Transverse colon (tissue), 4 donors: ENCODE data around the gene PBX1. TPM values are rescaled to one million over a fixed set of nuclear protein-coding genes. Genes with fewer than 3 reads are reported as not detected.

Experiments used
- DNase-seq: peaks from one replicate; pipeline ENCODE4 v3.0.0-alpha.2; 2019
- H3K27ac ChIP-seq, 4 donors: fragments of 200-600 bp; sonication (generic); 2 replicates each; pipeline ENCODE4 v1.5.1; 2016 to 2018; ENCODE audit warnings: inconsistent platforms in 4 of 4
- H3K27me3 ChIP-seq: fragments of 200-600 bp; sonication (generic); 2 replicates; pipeline ENCODE4 v1.5.1; 2017; ENCODE audit warnings: inconsistent platforms
- H3K36me3 ChIP-seq, 4 donors: fragments of 200-600 bp; sonication (generic); 2 replicates each; pipeline ENCODE4 v1.5.1; 2017 to 2019; ENCODE audit warnings: inconsistent platforms in 4 of 4
- H3K4me1 ChIP-seq, 4 donors: fragments of 200-600 bp; sonication (generic); 2 replicates each; pipeline ENCODE4 v1.5.1; 2017 to 2020; ENCODE audit warnings: inconsistent platforms in 4 of 4
- H3K4me3 ChIP-seq, 4 donors: fragments of 200-600 bp; sonication (generic); 1 replicate in 1 of 4; 2 replicates in 3 of 4; pipeline versions ENCODE4 v1.5.1 to v1.6.1; 2017 to 2019; ENCODE audit warnings: inconsistent platforms in 4 of 4
- H3K9me3 ChIP-seq, 2 donors: fragments of 200-600 bp; sonication (generic); 2 replicates each; pipeline ENCODE4 v1.5.1; 2017 to 2019; ENCODE audit warnings: inconsistent platforms in 2 of 2
- EP300 ChIP-seq: sonication (generic); formaldehyde crosslinking; IDR thresholded peaks from one replicate; pipeline ENCODE4 v1.6.1; 2017; ENCODE audit warnings: antibody characterized with exemption, low read depth
- POLR2A ChIP-seq: fragments of 450-650 bp; IDR thresholded peaks from one replicate; pipeline ENCODE4 v1.6.1; 2016; ENCODE audit warnings: antibody characterized with exemption, mild to moderate bottlenecking, moderate library complexity
- POLR2AphosphoS5 ChIP-seq, 3 donors: sonication (generic); formaldehyde crosslinking; IDR thresholded peaks; one replicate each; pipeline ENCODE4 v1.6.1; 2016; ENCODE audit warnings: antibody characterized with exemption in 3 of 3
- WGBS, 2 donors: methylation state at CpG; one replicate each; pipeline ENCODE4 v1.1.5; 2018; ENCODE audit warnings: low coverage in 1 of 2; 5-methylcytosine and 5-hydroxymethylcytosine counted together
- in situ Hi-C, 4 donors: fragments of 200-750 bp; cut with MboI; loops; one replicate each; pipeline versions ENCODE4 v1.15.0 to v1.15.1; 2017; ENCODE audit warnings: low sequenced_read_pairs in 3 of 4, low pct_ligation_motif_present in 1 of 4, low pct_unique_long_range_greater_than_20kb in 1 of 4
- intact Hi-C: fragments of 100-400 bp; cut with DNase I; formaldehyde crosslinking; loops from one replicate; pipeline ENCODE4 v1.15.1; 2023; ENCODE audit warnings: low total_unique reads
- total RNA-seq, 4 donors: library from RNA; depleted of rRNA; stranded (reverse); fragments of >200 nt; gene quantifications; one replicate each; pipeline ENCODE4 v1.1.0, GENCODE V29; 2016
- TF ChIP-seq, protein P1 (sequence below), 5 experiments: fragments of 200-600 bp in 3 of 5; fragments of 450-650 bp in 2 of 5; sonication (generic) in 3 of 5; IDR thresholded peaks; 1 replicate in 2 of 5; 2 replicates in 3 of 5; pipeline ENCODE4 v1.5.1; 2016 to 2017; ENCODE audit warnings: antibody characterized with exemption in 5 of 5, inconsistent platforms in 3 of 5, mild to moderate bottlenecking in 2 of 5, moderate library complexity in 1 of 5

PBX1 gene
- total RNA-seq, 4 donors from 2014 or later = 46.8 to 77.2 (median 50.7) TPM

DNA sequence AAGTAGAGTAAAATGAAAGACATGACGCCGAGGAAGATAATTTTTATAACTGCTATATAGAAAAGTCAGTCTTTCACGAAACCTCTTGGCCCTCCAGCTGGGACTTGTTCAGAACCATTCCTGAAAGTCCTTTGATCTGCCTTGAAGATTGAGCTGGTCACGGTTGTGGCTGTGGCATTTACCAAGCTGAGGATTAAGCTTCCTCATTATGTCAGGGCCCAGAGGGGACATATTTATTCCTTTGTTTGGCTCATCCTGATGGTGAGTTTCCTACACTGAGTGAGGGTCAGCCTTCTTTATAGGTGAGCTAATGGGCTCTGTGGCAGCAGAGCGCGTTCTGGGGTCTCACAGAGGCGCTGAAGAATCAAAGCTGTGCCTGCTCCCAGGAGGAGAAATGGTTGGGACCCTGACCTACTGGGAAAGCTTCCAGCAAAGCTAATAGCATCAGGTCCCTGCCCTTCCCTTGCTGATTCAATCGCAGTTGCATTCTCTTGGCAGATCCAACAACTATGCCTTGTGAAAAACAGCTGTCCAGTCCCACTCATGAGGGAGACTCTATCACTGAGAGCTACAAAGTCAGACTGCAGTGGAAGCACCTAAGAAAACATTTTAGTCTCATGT is 43.2 kb upstream of the PBX1 start:
- H3K36me3 ChIP-seq = no peaks in the 10 kb centered on the region
- peak; percentile 22 for DNase-seq
- peaks cover 0 to 14% (median 0%) of the 10 kb centered on the region in 4 donors for H3K4me1 ChIP-seq
- TF ChIP-seq, protein P1, sequence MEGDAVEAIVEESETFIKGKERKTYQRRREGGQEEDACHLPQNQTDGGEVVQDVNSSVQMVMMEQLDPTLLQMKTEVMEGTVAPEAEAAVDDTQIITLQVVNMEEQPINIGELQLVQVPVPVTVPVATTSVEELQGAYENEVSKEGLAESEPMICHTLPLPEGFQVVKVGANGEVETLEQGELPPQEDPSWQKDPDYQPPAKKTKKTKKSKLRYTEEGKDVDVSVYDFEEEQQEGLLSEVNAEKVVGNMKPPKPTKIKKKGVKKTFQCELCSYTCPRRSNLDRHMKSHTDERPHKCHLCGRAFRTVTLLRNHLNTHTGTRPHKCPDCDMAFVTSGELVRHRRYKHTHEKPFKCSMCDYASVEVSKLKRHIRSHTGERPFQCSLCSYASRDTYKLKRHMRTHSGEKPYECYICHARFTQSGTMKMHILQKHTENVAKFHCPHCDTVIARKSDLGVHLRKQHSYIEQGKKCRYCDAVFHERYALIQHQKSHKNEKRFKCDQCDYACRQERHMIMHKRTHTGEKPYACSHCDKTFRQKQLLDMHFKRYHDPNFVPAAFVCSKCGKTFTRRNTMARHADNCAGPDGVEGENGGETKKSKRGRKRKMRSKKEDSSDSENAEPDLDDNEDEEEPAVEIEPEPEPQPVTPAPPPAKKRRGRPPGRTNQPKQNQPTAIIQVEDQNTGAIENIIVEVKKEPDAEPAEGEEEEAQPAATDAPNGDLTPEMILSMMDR (IDR thresholded peaks at IDR 0.05) = no peak
- no peak for TF ChIP-seq EP300
- H3K27ac ChIP-seq = no peak overlapping the region
- intact Hi-C loops (no loop called here), in situ Hi-C loops (no loop called here)
- 48 to 57% methylated on average over 6 to 8 of the region's 8 CpGs for WGBS, 2 donors
- no peaks in the 10 kb centered on the region for H3K9me3 ChIP-seq
- H3K27me3 ChIP-seq = no peaks in the 10 kb centered on the region
- no peak overlapping the region for H3K4me3 ChIP-seq

DNA sequence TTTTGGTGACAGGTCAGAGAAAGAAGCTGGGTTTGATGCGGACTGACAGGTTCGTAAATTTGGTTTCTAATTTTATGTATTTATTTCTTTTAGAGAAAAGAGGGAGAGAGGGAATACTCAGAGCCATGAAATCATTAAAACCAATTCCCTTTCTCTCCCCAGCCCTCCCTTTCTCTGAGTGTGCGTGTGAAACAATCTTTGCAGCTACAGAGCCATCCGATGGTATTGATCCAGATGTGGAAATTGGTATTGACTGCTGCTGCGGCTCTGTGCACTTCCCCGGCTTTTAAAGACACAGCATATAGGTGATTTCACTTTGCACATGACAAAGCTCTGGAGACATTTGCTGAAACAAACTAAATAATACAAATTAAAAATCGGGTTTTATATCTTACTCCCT is 42.4 kb upstream of the PBX1 start:
- no peak for DNase-seq
- Histone ChIP-seq H3K27me3 (no peaks in the 10 kb centered on the region), H3K4me3 (no peak overlapping the region), H3K9me3 (no peaks in the 10 kb centered on the region), H3K27ac (no peak overlapping the region), H3K4me1 (peaks cover 0 to 14% (median 0%) of the 10 kb centered on the region in 4 donors), H3K36me3 (no peaks in the 10 kb centered on the region)
- intact Hi-C loops = no loop called here
- WGBS, 2 donors = 74 to 84% methylated on average over 5 to 7 of the region's 7 CpGs
- TF ChIP-seq POLR2AphosphoS5 (IDR thresholded peaks at IDR 0.05) (no peak), POLR2A (no peak), EP300 (no peak)
- TF ChIP-seq, protein P1 (IDR thresholded peaks at IDR 0.05) = no peak
- in situ Hi-C loops = no loop called here

DNA sequence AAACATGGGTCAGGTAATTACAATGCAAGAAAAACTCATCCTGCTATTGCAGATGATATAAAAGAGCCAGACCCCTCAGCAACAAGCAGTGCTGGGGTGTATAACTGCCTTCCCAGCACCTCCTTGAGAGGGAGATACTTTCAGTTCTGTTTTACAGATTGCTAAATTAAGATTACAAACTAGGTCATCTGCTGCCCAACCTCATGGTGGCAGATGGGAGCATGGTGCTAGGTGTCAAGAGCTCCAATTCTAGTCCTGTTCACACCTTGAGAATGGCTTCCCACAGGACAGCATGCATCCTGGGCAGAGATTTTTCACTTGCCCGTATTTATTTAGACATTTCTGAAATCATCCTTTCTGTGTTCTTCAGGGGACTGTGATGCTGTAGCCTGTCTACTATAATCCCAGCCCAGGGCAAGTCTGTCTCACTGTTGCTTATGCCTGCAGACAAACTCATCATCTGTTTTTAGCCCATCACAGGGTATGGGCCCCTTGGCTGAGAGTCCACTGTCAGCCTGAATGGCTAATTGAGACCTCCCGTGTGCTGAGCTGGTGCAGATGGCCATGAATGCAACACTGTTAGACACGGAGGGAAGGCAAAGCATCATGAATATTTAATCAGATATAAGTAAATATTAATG is 40.2 kb upstream of the PBX1 start:
- Histone ChIP-seq H3K27ac (no peak overlapping the region), H3K4me3 (no peak overlapping the region), H3K36me3 (no peaks in the 10 kb centered on the region), H3K9me3 (no peaks in the 10 kb centered on the region), H3K4me1 (peaks cover 0 to 14% (median 0%) of the 10 kb centered on the region in 4 donors), H3K27me3 (no peaks in the 10 kb centered on the region)
- in situ Hi-C loops (no loop called here), intact Hi-C loops (no loop called here)
- no peak for TF ChIP-seq POLR2AphosphoS5 (IDR thresholded peaks at IDR 0.05)
- TF ChIP-seq POLR2A = no peak
- TF ChIP-seq EP300 = no peak
- TF ChIP-seq, protein P1 (IDR thresholded peaks at IDR 0.05) = no peak
- no peak for DNase-seq
- 80 to 89% methylated on average over 2 to 3 of the region's 3 CpGs for WGBS, 2 donors

DNA sequence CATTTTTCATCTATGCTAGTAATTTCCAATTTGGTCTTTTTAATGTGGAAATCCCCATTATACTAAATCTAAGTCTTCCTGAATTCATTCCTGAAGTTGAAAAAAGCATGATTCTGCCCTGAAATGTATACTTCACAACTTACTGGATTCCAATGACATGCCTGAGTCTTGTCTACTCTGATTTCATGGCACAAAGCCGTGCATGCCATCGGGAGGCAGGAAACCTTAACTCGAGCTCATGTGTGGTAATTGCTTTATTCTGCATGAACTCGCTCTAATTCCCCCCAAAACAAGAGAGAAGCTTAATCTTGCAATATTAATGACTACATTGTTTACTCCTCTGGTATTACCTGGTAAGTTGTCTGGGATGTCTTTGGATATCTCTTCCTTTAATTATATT is 39.6 kb upstream of the PBX1 start:
- intact Hi-C loops = no loop called here
- WGBS, 2 donors = 86 to 88% methylated on average over 4 of the region's 4 CpGs
- no peaks in the 10 kb centered on the region for H3K9me3 ChIP-seq
- H3K4me3 ChIP-seq = no peak overlapping the region
- in situ Hi-C loops = no loop called here
- TF ChIP-seq EP300 (no peak), POLR2AphosphoS5 (IDR thresholded peaks at IDR 0.05) (no peak), POLR2A (no peak)
- TF ChIP-seq, protein P1 (IDR thresholded peaks at IDR 0.05) = no peak
- H3K4me1 ChIP-seq = peaks cover 0 to 14% (median 0%) of the 10 kb centered on the region in 4 donors
- no peak for DNase-seq
- H3K27me3 ChIP-seq = no peaks in the 10 kb centered on the region
- H3K36me3 ChIP-seq = no peaks in the 10 kb centered on the region
- no peak overlapping the region for H3K27ac ChIP-seq
